HG02798 (cell line): ENCODE data around the gene CNDP2.
A peak's percentile ranks its signal among the peaks of the same experiment; 100 is the strongest.
"Not testable (repeated sequence)": the region's sequence is repeated elsewhere in the genome, so short reads cannot be mapped to it uniquely, and the experiment has no call there.

Source experiments
- ATAC-seq: cut with Tn5 transposase; IDR thresholded peaks from one replicate; pipeline ENCODE4 v1.9.1; 2021; ENCODE audit warnings: mild to moderate bottlenecking; ENCODE audit not compliant: unreplicated experiment, poor library complexity

The CNDP2 gene

DNA sequence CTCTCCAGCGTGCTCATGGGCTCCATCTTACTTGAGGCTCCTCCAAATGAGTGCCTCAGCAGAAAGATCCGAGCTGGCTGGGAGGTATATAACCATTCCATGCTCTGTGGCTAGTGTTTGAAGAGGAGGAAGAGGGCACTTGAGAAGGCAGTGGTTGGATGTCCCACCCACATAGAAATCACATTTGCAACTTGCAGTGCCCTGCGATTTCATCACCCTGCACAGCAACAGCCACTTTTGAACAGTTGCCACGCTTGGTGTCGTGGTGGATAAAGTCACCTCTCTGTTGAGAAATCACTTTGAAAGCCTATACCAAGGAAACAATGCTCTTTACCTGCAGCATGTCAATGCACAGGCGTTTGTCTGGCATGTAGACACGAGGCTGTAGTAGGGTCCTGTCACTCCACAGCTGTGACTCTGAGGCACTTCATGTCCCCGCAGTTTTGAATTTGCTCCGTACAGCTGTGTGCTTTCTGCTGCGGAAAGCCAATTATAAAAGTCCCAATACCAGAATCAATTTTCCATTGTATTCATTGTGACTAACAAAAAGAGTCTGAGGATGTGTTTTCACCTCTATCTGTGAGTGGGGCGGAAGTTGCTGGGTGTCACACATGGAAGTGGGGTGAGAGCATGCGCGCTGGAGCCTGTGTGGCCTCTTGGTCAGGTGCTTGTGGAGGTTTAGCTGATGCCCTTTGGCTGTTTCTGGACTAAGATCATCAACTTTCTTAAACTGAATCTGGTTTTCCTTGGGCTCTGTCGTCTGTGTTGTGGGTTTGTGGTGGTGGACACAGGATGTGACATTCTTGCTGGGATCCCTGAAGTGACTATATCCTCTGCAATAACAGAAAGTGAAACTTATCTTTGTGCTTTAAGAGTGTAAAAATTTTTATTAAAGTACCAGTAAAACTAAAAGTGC lies 2.8 kb downstream of the CNDP2 start:
- peak; percentile 42 for ATAC-seq

GRCh38 chr18:74499633-74500032 lies 3.5 kb downstream of the CNDP2 start:
- ATAC-seq = peak; percentile 33

- no peak for ATAC-seq
These were observed 4.2 kb downstream of the CNDP2 start for GRCh38 chr18:74500372-74500771.

- not testable (repeated sequence) for ATAC-seq
These were observed 4.6 kb downstream of the CNDP2 start for GRCh38 chr18:74500774-74501173.

DNA sequence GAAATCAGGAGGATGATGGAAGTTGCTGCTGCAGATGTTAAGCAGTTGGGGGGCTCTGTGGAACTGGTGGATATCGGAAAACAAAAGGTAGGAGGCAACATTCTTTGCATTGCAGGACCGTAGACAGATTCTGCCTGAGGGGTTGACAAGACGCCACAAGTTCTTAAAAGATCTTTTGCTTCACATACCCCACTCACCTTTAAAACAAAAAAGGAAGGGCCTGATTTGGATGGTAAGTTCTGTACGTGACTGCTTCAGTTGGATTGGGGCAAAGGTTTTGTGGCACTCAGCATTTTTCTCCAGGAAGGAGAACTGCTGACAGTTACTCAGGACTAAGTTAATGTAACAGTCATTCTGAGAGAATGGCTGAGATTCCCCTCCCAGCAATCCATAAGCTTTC lies 5.2 kb downstream of the CNDP2 start:
- ATAC-seq = no peak

DNA sequence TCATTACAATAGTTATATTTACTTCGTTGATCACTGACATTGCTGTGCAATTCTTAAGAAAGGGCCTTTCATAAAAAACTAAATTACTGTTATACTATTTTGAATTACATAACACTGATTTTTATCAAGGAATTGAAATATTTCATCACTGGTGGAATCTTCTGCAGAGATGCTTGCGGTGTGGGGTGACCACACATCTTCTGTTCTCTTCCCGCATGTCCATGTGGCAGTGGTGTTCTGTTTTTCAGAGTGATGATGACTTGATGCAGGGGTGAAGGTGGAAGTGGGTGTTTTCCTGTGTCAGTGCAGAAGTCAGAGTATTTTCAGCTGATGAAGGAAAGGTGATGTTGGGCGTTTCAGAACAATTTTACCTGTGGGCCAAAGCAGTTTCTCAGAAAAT lies 7.0 kb downstream of the CNDP2 start:
- no peak for ATAC-seq

DNA sequence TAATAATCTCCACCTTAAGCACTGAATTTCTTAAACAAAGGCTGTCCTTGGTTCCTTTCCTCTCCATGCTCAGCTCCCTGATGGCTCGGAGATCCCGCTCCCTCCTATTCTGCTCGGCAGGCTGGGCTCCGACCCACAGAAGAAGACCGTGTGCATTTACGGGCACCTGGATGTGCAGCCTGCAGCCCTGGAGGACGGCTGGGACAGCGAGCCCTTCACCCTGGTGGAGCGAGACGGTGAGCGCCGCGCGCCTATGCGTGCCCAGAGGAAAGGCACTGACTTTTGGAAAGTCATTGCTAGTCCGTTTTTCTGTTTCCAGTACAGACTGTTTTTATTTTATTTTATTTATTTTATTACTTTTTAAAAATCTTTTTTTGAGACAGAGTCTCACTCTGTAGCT lies 9.6 kb downstream of the CNDP2 start:
- ATAC-seq = no peak

- ATAC-seq = no peak
These were observed 10.4 kb downstream of the CNDP2 start for GRCh38 chr18:74506448-74507084.

DNA sequence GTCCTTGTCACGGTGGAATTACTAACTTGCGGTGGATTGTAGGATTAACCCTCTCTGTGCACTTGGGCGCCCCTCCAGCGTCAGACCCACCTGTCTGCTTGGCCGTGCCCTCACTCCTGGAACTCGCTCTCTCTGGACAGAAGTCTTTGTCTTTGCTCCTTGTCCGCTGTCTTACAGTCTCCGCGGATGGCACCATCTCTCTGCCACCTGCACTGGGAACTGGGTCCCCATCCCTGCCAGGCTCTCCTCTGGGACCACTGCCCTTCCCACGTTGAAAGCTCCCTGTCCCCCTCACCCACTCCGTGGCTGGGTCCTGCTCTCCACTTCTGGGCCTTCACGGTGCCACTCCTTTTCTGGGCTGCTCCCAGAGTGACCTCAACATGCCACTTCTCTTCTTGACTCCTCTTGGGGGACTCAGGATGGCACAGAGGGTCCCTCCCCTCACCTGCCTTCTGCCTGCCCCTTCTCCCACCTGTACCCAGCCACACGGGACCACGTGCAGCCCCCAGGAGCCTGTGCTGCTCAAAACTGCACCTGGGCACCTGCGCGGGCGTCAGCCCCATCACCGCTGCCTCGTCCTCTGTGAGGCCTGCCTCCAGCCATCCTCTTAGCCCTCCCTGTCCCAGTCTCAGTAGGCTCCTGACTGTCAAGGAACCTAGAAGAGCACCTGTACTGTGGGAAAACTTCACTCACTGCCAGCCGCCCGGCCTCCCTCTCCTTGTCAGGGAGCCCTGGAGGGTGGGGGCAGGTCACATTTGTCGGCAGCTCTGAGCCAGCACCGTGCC lies 11.1 kb downstream of the CNDP2 start:
- no peak for ATAC-seq

- no peak for ATAC-seq
These were observed 11.8 kb downstream of the CNDP2 start for GRCh38 chr18:74507927-74508326.

DNA sequence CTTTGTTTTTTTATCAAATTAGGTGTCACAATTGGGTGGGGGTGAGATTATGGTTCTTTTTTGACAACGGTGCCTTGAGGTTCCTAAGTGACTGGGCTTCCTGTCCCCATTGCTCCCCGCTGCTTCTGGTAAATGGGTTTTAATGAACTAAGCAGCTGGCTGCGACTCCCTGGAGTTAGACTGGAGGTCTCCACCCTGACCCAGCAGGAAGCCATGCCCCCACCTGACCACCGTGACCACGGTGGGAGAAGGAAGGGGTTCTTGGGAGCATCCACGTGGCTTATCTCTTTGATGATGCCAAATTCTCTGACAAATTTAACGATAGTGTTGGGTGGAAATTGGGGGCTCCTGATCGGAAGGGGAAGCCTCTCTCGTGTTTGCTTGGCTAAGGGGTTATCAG lies 12.2 kb downstream of the CNDP2 start:
- no peak for ATAC-seq

DNA sequence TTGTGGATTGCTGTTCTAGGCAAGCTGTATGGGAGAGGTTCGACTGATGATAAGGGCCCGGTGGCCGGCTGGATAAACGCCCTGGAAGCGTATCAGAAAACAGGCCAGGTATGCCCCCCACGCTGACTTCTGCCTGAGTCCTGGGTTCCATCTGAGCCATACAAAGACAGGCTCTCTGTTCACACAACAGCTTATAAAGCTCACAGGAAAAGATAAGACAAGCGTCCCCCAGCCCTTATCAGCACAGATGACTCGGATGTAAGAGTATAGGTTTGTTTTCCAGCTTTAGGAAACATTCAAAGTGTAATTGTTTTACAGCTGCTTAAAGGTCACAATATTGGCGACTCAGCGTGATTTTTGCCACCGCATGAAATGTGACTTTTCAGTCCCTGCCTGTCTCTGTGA lies 12.7 kb downstream of the CNDP2 start:
- no peak for ATAC-seq

DNA sequence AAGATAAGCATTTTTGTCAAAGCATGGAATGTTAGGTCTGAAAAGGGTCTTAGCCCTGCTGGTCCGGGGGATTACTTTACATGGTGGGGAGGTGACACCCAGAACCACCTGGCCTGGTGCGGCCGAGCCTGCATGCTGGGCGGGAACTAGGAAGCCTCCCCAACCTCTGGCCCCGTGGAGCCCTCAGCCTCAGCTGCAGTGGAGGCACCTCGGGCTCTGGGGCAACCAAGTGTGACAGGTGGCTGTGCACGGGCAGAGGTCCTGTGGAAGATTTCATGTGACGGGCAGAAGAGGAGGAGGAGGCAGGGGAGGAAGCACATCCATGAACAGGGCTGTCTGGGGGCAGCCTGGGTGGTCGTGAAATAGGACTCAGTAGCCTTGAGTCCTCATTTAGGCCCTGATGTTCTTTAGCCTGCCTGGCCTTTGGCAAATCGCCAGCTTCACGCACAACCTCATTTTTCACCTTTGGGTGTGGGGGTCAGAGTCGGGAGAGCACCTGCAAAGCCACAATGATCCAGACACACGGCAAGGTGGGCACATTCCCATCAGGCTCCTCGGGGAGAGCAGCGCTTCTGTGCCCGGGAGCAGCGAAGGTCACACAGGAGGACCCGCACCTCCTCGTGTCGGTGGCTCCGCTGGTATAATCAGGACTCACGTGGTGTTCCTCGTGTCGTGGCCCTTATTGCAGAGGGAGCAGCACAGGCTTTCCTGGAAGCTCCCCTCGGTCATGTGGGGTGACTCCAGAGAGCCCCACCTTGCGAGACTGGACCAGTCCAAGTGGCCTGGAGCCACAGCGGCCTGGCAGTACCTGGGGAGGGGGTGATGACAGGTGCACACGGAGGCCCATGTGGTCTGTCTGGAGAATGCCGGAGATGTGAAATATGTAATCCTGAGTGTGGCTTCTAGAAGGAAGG lies 13.9 kb downstream of the CNDP2 start:
- no peak for ATAC-seq

- no peak for ATAC-seq
These were observed 14.6 kb downstream of the CNDP2 start for GRCh38 chr18:74510770-74511095.

DNA sequence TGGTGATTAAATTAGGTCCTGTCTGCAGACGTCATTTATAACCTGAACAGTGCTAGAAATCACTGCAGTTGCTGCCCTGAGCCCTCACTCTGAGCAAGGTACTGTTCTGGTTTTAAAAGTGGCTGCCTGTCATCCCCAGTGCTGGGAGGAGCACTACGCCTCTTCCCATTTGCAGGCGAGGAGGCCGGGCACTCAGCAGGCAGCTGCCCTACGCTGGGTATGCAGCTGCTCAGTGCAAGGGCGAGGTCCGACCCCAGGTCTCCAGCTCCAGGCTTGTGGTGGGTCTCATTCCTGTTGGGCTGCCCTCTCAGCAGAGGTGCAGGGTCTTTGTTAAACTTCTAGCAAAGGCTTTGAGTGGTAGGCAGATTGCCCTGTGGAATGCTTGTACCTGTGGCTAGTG lies 15.7 kb downstream of the CNDP2 start:
- ATAC-seq = no peak

- ATAC-seq = no peak
These were observed 16.3 kb downstream of the CNDP2 start for GRCh38 chr18:74512321-74513053.

DNA sequence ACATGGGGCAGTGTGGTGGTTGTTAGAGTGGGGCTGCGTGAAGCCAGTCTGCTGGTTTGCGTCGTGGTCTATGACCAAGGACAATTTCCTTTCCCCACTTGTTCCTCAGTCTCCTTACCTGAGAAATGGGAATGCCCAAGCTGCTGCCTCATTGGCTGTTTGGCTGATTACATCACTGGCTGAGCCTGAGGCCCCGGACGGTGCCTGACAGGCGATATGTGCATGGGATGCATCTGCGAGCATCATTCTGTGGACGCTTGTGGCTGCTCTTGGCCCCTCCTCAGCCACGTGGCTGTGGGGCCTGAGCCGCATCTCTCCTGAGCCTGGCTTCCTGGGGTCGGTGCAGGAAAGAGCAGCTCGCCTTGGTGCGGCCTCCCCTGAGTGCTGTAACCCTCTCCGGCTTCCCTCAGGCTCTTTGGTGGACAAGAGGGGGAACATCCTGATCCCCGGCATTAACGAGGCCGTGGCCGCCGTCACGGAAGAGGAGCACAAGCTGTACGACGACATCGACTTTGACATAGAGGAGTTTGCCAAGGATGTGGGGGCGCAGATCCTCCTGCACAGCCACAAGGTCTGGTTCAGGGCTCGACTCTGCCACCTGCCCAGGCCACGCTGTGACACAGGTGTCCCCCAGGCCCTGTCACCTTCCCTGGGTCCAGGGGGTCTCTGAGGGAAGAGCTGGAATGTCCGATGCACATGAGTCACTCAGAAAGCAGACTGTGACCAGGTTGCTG lies 17.2 kb downstream of the CNDP2 start:
- ATAC-seq = no peak

DNA sequence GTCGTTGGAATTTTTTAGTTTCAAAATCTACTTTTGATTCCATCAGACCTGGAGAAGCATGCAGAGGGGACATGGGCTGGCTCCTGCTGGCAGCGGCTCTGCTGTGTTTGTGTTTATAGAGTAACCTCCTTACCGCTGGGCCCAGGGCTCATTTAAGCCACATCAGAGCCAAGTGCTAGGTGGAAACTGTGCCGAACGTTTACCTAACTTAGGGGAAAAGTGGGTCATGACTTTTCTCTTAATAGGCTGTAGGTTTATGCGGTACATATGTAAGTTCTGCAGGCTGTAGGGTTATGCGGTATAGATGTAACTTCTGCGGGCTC lies 17.7 kb downstream of the CNDP2 start:
- no peak for ATAC-seq
